ENCODE measurements around the gene MRPS31. TPM values are rescaled to one million over a fixed set of nuclear protein-coding genes. Genes with fewer than 3 reads are reported as not detected.

MRPS31 gene
- total and polyA plus RNA-seq, 3 donors from 2014 or later: 22.3 to 31.0 (median 27.7) TPM

DNA sequence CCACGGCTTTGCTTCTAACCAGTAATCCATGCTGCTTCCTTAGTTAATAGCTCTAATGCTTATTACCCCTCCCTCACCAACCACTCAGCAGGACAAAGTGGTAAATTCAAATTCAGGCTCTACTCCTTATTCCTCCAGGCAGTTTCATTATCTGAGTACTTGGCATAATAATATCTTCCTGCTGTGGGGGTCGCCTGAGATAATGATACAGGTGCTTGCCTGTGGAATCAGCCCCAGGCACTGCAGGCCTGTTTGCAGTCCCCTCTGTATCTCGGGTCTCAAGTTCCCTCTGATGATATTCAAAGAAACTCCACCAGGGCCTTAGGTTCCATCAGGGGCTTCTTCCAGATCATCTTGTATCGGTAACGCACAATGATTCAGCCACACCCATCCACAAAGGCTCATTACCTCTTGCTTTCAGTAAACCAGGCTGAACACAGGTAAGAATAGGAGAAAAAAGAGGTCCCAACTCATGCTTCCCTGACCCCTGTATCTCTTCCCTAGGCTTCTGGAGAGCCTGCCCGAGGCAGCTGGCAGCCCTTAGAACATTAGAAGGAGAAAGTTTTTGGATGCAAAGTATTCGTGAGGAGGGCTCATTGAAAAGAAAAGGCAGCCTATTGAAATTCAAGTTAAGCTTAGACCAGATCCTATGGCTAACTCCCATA, 90.2 kb downstream of the MRPS31 start:
- DNase-seq: no peak
- H3K4me1 ChIP-seq: no peaks in the 10 kb centered on the region
- TF ChIP-seq, protein P1, sequence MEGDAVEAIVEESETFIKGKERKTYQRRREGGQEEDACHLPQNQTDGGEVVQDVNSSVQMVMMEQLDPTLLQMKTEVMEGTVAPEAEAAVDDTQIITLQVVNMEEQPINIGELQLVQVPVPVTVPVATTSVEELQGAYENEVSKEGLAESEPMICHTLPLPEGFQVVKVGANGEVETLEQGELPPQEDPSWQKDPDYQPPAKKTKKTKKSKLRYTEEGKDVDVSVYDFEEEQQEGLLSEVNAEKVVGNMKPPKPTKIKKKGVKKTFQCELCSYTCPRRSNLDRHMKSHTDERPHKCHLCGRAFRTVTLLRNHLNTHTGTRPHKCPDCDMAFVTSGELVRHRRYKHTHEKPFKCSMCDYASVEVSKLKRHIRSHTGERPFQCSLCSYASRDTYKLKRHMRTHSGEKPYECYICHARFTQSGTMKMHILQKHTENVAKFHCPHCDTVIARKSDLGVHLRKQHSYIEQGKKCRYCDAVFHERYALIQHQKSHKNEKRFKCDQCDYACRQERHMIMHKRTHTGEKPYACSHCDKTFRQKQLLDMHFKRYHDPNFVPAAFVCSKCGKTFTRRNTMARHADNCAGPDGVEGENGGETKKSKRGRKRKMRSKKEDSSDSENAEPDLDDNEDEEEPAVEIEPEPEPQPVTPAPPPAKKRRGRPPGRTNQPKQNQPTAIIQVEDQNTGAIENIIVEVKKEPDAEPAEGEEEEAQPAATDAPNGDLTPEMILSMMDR (IDR thresholded peaks at IDR 0.05): no peak
- TF ChIP-seq POLR2A (IDR thresholded peaks at IDR 0.05): no peak
- H3K27me3 ChIP-seq: no peaks in the 10 kb centered on the region
- H3K9me3 ChIP-seq: no peaks in the 10 kb centered on the region
- WGBS, 2 donors: 83 to 93% methylated on average over 7 of the region's 7 CpGs
- no peak overlapping the region for H3K4me3 ChIP-seq
- H3K27ac ChIP-seq: no peak overlapping the region
- H3K36me3 ChIP-seq (ENCODE audit: low read depth, missing control alignments): no peaks in the 10 kb centered on the region
- intact Hi-C loops (cut with DNase I; ENCODE audit: low total_unique reads): loop anchor here (5.0 kb wide), 1 partner anchor 613 kb away; no protein-coding TSS in a partner anchor

DNA sequence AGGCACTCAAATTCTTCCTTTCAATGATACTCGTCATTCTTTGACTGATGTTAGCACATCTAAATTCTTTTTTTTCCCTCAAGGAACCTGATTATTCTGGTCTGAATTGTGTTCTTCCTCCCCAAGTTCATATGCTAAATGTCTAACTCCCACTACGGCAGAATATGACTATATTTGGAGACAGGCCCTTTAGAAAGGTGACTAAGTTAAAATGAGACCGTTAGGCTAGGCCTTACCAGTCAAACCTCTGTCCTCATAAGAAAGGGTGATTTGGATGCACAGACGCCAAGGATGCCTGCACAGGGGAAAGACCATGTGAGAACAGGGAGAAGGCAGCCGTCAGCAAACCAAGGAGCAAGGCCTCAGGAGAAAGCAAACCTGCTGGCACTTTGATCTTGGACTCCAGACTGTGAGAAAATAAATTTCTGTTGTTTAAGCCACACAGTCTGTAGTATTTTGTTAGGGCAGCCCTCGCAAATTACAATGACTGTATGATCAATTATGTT, 91.5 kb downstream of the MRPS31 start:
- H3K36me3 ChIP-seq (ENCODE audit: low read depth, missing control alignments): no peaks in the 10 kb centered on the region
- intact Hi-C loops (cut with DNase I; ENCODE audit: low total_unique reads): no loop called here
- no peaks in the 10 kb centered on the region for H3K9me3 ChIP-seq
- TF ChIP-seq, protein P1 (IDR thresholded peaks at IDR 0.05): no peak
- TF ChIP-seq POLR2A (IDR thresholded peaks at IDR 0.05): no peak
- no peaks in the 10 kb centered on the region for H3K4me1 ChIP-seq
- 91 to 94% methylated on average over 6 of the region's 6 CpGs for WGBS, 2 donors
- DNase-seq: no peak
- H3K27ac ChIP-seq: no peak overlapping the region
- no peak overlapping the region for H3K4me3 ChIP-seq
- no peaks in the 10 kb centered on the region for H3K27me3 ChIP-seq

MicroRNAs within 50 kb of the gene (microRNA counts, 767-probe panel; counts per million panel counts)
- 0 to 152 counts per million in 2 donors for microRNA hsa-miR-320d
- microRNA hsa-miR-621: 0 to 152 counts per million in 2 donors

Small RNA genes lying within 50 kb of the gene (microRNA-seq; reads per million reads assigned to microRNA genes)
- gene MIR320D1 (ENCODE audit: borderline number of aligned reads in 2 of 2, borderline replicate concordance in 1 of 2): 0 reads per million in 2 donors
- 1.4 to 4.1 reads per million in 2 donors for gene MIR621 (ENCODE audit: borderline number of aligned reads in 2 of 2, borderline replicate concordance in 1 of 2)

Small RNA genes lying within 50 kb of the gene (small RNA-seq; reads per million reads assigned to genes)
- gene MIR320D1 (0 reads per million in 2 donors), gene MIR621 (0 to 2.0 reads per million in 2 donors), gene RF00017 (0 reads per million in 2 donors)

Other genes with a start within 250 kb of the MRPS31 start
- 10 to 100 TPM; 52.2 to 58.7 TPM for gene FOXO1, start 104.5 kb downstream of the MRPS31 start, total RNA-seq
- 19.5 TPM for gene FOXO1, start 104.5 kb downstream of the MRPS31 start, polyA plus RNA-seq (ENCODE audit: insufficient read depth, low read depth, low replicate concordance)
- gene SLC25A15, start 18.4 kb upstream of the MRPS31 start, total RNA-seq: 10 to 100 TPM; 35.7 to 42.1 TPM
- gene SLC25A15, start 18.4 kb upstream of the MRPS31 start, polyA plus RNA-seq (ENCODE audit: insufficient read depth, low read depth, low replicate concordance): 22.1 TPM
- 10 to 100 TPM; 54.8 to 67.5 TPM for gene ELF1, start 248.1 kb upstream of the MRPS31 start, total RNA-seq
- gene ELF1, start 248.1 kb upstream of the MRPS31 start, polyA plus RNA-seq (ENCODE audit: insufficient read depth, low read depth, low replicate concordance): 32.8 TPM